ENCODE results near the gene FHL2.

- TF ChIP-seq SUZ12 (IDR thresholded peaks at IDR 0.05; ENCODE audit: extremely low read depth, insufficient read depth, insufficient read length) (no peak), YY1 (IDR thresholded peaks at IDR 0.05; ENCODE audit: insufficient read depth, insufficient read length) (no peak), ZNF274 (IDR thresholded peaks at IDR 0.05; ENCODE audit: low read depth, low read length) (no peak)
These were observed 69.0 kb downstream of the FHL2 start, which contains the start of gene TGFBRAP1 for GRCh38 chr2:105329561-105330495.

Measured in NT2/D1 (cell line).